ENCODE data around the gene C16orf96. TPM values are rescaled to one million over a fixed set of nuclear protein-coding genes. Genes with fewer than 3 reads are reported as not detected.

C16orf96 gene
- polyA plus RNA-seq, 1 experiment, result not detected

DNA sequence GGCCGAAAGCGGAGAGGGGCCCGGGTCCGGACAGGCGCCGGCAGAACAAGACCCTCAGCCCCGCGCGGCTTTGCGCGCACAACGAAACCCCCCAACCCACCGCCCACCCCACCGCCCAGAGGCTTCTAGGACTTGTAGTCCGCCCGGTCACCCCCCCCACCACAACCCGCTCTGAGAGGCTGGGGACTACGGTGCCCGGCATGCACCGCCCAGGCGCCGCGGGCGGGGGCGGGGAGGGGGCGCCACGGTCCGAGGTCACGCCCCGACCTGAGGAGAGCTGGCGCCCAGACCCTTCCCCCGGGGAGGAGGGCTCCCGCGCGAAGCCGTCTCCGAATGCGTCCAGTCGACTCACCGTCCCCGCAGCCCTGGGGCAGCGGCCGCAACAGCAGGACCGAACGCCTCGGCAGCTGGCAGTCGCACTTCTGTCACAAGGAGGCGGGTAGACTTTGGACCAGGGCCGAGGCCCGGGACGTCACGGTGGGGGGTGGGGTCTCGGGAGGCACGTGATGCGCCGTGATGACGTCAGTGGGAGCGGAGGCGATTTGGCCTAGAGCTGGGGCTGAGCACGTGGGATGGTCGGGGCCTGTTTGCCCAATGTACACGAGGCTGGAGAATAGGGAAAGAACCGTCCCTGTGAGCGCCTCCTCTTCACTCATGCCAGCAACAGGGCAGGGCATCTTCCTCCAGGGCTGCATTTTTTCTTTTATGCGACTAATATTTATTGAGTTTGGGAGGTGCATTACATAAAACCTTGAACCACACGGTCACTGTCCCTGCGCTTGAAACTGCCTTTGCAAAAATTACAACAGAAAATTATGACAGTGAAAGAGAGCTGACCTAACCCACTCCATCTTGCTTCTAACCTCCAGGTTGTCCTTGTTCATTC, 17.5 kb upstream of the C16orf96 start, which contains the start of gene CDIP1:
CDIP1 (minus strand) TSS at position 424 of the 886 bp plus-strand sequence. CDS start 24,643 bp downstream, outside the sequence.
- H3K27ac ChIP-seq (ENCODE audit: low read depth, low read length), result peak within 1 kb of the TSS; percentile 39
- DNase-seq (ENCODE audit: low read depth, low spot score), result peak; percentile 79
- H3K9me3 ChIP-seq (ENCODE audit: control insufficient read depth, insufficient read depth, low read length), result peaks cover 20% of the 10 kb centered on the region
- H3K27me3 ChIP-seq (ENCODE audit: control insufficient read depth, insufficient read depth, low read length), result peaks cover 12% of the 10 kb centered on the region
- ChIA-PET CTCF (interaction anchor here (0.5 to 1.5 kb wide), 2 partner anchors 10 to 60 kb away, joined by 5 to 12 read pairs; no protein-coding TSS in a partner anchor), POLR2A (interaction anchor here (0.6 kb wide), 1 partner anchor 57 kb away, joined by 5 read pairs; no protein-coding TSS in a partner anchor)
- TF ChIP-seq, protein P1, sequence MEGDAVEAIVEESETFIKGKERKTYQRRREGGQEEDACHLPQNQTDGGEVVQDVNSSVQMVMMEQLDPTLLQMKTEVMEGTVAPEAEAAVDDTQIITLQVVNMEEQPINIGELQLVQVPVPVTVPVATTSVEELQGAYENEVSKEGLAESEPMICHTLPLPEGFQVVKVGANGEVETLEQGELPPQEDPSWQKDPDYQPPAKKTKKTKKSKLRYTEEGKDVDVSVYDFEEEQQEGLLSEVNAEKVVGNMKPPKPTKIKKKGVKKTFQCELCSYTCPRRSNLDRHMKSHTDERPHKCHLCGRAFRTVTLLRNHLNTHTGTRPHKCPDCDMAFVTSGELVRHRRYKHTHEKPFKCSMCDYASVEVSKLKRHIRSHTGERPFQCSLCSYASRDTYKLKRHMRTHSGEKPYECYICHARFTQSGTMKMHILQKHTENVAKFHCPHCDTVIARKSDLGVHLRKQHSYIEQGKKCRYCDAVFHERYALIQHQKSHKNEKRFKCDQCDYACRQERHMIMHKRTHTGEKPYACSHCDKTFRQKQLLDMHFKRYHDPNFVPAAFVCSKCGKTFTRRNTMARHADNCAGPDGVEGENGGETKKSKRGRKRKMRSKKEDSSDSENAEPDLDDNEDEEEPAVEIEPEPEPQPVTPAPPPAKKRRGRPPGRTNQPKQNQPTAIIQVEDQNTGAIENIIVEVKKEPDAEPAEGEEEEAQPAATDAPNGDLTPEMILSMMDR (IDR thresholded peaks at IDR 0.05; ENCODE audit: low read depth, low read length), result no peak
- peak within 1 kb of the TSS; percentile 76 for H3K4me3 ChIP-seq (ENCODE audit: low read depth, low read length)

GRCh38 chr16:4539716-4540284, 16.3 kb upstream of the C16orf96 start:
- CTCF ChIA-PET, result interaction anchor here (1.5 kb wide), 1 partner anchor 8 kb away, joined by 12 read pairs; no protein-coding TSS in a partner anchor
- Histone ChIP-seq H3K4me3 (ENCODE audit: low read depth, low read length) (no peak overlapping the region), H3K27me3 (ENCODE audit: control insufficient read depth, insufficient read depth, low read length) (peaks cover 12% of the 10 kb centered on the region), H3K27ac (ENCODE audit: low read depth, low read length) (no peak overlapping the region), H3K9me3 (ENCODE audit: control insufficient read depth, insufficient read depth, low read length) (peaks cover 20% of the 10 kb centered on the region)
- TF ChIP-seq, protein P1 (IDR thresholded peaks at IDR 0.05; ENCODE audit: low read depth, low read length), result no peak
- DNase-seq (ENCODE audit: low read depth, low spot score), result no peak
- POLR2A ChIA-PET, result no interaction called here

- POLR2A ChIA-PET, result no interaction called here
- Histone ChIP-seq H3K9me3 (ENCODE audit: control insufficient read depth, insufficient read depth, low read length) (peaks cover 11% of the 10 kb centered on the region), H3K27me3 (ENCODE audit: control insufficient read depth, insufficient read depth, low read length) (peaks cover 13% of the 10 kb centered on the region), H3K4me3 (ENCODE audit: low read depth, low read length) (no peak overlapping the region), H3K27ac (ENCODE audit: low read depth, low read length) (no peak overlapping the region)
- TF ChIP-seq, protein P1 (IDR thresholded peaks at IDR 0.05; ENCODE audit: low read depth, low read length), result no peak
- no peak for DNase-seq (ENCODE audit: low read depth, low spot score)
- CTCF ChIA-PET, result no interaction called here
Measured at GRCh38 chr16:4544473-4544872, 11.7 kb upstream of the C16orf96 start.

GRCh38 chr16:4548124-4548523, 8.0 kb upstream of the C16orf96 start:
- CTCF ChIA-PET, result interaction anchor here (0.5 to 4.7 kb wide), 25 partner anchors 9 to 146 kb away, joined by 3 to 62 read pairs (median 4); partner anchors contain the start of gene CDIP1
- Histone ChIP-seq H3K9me3 (ENCODE audit: control insufficient read depth, insufficient read depth, low read length) (no peaks in the 10 kb centered on the region), H3K4me3 (ENCODE audit: low read depth, low read length) (no peak overlapping the region), H3K27ac (ENCODE audit: low read depth, low read length) (no peak overlapping the region), H3K27me3 (ENCODE audit: control insufficient read depth, insufficient read depth, low read length) (peaks cover 15% of the 10 kb centered on the region)
- DNase-seq (ENCODE audit: low read depth, low spot score), result no peak
- POLR2A ChIA-PET, result interaction anchor here (1.0 kb wide), 1 partner anchor 66 kb away, joined by 3 read pairs; the partner anchor contains the start of gene UBALD1
- TF ChIP-seq, protein P1 (IDR thresholded peaks at IDR 0.05; ENCODE audit: low read depth, low read length), result no peak

Data from AG04450 (cell line).